Measurements from ENCODE around the gene HDGFL1. TPM values are rescaled to one million over a fixed set of nuclear protein-coding genes. Genes with fewer than 3 reads are reported as not detected.

Gene HDGFL1
- total RNA-seq, 4 donors from 2014 or later: not detected

DNA sequence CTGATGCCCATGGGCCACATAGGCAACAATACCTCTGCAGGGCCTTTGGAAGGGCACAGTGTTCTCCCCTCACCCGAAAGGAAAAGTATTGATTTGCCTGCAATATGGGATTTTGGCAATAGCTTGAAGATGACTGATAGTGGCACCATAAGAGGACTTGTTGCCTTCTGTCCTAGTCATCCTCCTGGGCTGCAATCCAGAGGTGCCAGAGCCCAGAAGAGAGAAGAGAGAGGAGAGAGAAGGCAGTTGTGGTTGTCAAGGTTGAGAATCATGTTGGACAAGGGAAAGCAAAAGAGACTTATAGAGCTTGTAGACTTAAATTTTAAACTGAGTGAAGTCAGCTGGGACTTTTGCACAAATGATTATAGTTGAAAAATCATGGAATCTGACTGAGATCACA lies 14.6 kb downstream of the HDGFL1 start:
- no peak overlapping the region for H3K4me3 ChIP-seq
- H3K9me3 ChIP-seq: no peaks in the 10 kb centered on the region
- no peak for TF ChIP-seq POLR2A (IDR thresholded peaks at IDR 0.05)
- TF ChIP-seq CTCF (IDR thresholded peaks at IDR 0.05): no peak
- TF ChIP-seq EP300 (IDR thresholded peaks at IDR 0.05): no peak
- TF ChIP-seq POLR2AphosphoS5 (IDR thresholded peaks at IDR 0.05): no peak
- H3K36me3 ChIP-seq: no peaks in the 10 kb centered on the region
- no peak for ATAC-seq
- no peaks in the 10 kb centered on the region for H3K4me1 ChIP-seq
- H3K27me3 ChIP-seq: no peaks in the 10 kb centered on the region
- no peak overlapping the region for H3K27ac ChIP-seq
- 100% methylated on average over 1 of the region's 1 CpG; no CpG with 5 or more reads in 1 of the 2 donors for WGBS, 2 donors (ENCODE audit: low coverage in 1 of 2)

DNA sequence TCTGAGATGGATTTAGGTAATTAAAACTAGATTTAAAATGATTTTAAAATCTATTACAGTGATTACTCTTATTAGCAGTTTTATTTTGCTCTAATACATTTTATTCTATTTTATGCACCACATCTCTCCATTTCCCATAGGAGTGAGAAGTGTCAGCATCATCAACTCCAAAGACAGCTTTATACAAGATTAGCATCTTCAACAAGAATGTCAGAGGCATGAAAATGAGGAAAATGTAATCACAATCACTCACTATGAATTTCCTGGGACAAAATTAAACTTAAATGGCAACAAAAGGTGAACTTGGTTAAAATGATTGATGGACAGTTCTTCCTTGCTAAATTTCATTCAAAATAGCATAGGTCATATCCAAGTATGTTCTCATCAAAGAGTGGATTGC lies 19.8 kb downstream of the HDGFL1 start:
- Histone ChIP-seq H3K4me1 (no peaks in the 10 kb centered on the region), H3K4me3 (no peak overlapping the region)
- ATAC-seq: no peak

DNA sequence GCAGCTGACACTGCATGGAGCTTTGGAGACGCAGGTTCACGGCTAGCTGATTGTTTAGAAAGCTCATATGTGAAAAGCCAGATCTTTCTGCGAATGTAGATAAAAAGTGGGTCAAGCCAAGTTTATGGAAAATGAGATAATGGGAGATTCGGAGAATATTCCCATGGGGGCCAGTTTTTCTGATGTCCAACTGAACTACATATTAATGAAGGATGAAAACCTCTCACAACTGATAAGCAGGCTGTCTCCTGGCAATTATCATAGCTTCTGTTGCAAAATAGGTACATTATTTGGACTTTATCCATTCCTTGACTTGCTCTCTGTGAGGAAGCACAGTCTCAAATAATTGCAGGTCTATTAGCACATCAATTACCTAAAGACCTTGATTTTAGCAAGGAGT lies 21.1 kb downstream of the HDGFL1 start:
- TF ChIP-seq EP300 (IDR thresholded peaks at IDR 0.05) (no peak), POLR2AphosphoS5 (IDR thresholded peaks at IDR 0.05) (no peak), POLR2A (IDR thresholded peaks at IDR 0.05) (no peak), CTCF (IDR thresholded peaks at IDR 0.05) (no peak)
- Histone ChIP-seq H3K27me3 (no peaks in the 10 kb centered on the region), H3K4me1 (no peaks in the 10 kb centered on the region), H3K9me3 (no peaks in the 10 kb centered on the region), H3K4me3 (no peak overlapping the region), H3K27ac (no peak overlapping the region), H3K36me3 (no peaks in the 10 kb centered on the region)
- 25 to 64% methylated on average over 4 of the region's 4 CpGs for WGBS, 2 donors (ENCODE audit: low coverage in 1 of 2)
- ATAC-seq: no peak

More for the DNA sequence above, 19.8 kb downstream of the HDGFL1 start:
- H3K36me3 ChIP-seq: no peaks in the 10 kb centered on the region
- no peak for TF ChIP-seq POLR2AphosphoS5 (IDR thresholded peaks at IDR 0.05)
- TF ChIP-seq EP300 (IDR thresholded peaks at IDR 0.05): no peak
- TF ChIP-seq POLR2A (IDR thresholded peaks at IDR 0.05): no peak
- no peak for TF ChIP-seq CTCF (IDR thresholded peaks at IDR 0.05)
- no peaks in the 10 kb centered on the region for H3K27me3 ChIP-seq
- no peaks in the 10 kb centered on the region for H3K9me3 ChIP-seq
- no peak overlapping the region for H3K27ac ChIP-seq

- Histone ChIP-seq H3K27me3 (no peaks in the 10 kb centered on the region), H3K27ac (no peak overlapping the region), H3K4me3 (no peak overlapping the region), H3K4me1 (no peaks in the 10 kb centered on the region), H3K9me3 (no peaks in the 10 kb centered on the region), H3K36me3 (no peaks in the 10 kb centered on the region)
- WGBS, 2 donors (ENCODE audit: low coverage in 1 of 2): 74 to 94% methylated on average over 3 of the region's 3 CpGs
- ATAC-seq: no peak
- TF ChIP-seq EP300 (IDR thresholded peaks at IDR 0.05): no peak
- TF ChIP-seq POLR2A (IDR thresholded peaks at IDR 0.05): no peak
- no peak for TF ChIP-seq POLR2AphosphoS5 (IDR thresholded peaks at IDR 0.05)
- no peak for TF ChIP-seq CTCF (IDR thresholded peaks at IDR 0.05)
These were observed 24.5 kb downstream of the HDGFL1 start for GRCh38 chr6:22593895-22594294.

GRCh38 chr6:22596011-22596410 lies 26.6 kb downstream of the HDGFL1 start:
- peaks cover 0 to 9% (median 0%) of the 10 kb centered on the region in 3 donors for H3K4me1 ChIP-seq
- no peak for TF ChIP-seq CTCF (IDR thresholded peaks at IDR 0.05)
- TF ChIP-seq POLR2A (IDR thresholded peaks at IDR 0.05): no peak
- TF ChIP-seq EP300 (IDR thresholded peaks at IDR 0.05): no peak
- no peak for TF ChIP-seq POLR2AphosphoS5 (IDR thresholded peaks at IDR 0.05)
- H3K9me3 ChIP-seq: no peaks in the 10 kb centered on the region
- no peak for ATAC-seq
- H3K27me3 ChIP-seq: no peaks in the 10 kb centered on the region
- H3K27ac ChIP-seq: no peak overlapping the region
- H3K4me3 ChIP-seq: no peak overlapping the region
- no peaks in the 10 kb centered on the region for H3K36me3 ChIP-seq
